ENCODE measurements around the gene ENTHD1.

The ENTHD1 gene

GRCh38 chr22:39917197-39917643 is 23.7 kb upstream of the ENTHD1 start:
- no peak overlapping the region for H3K4me3 ChIP-seq (ENCODE audit: low read depth, low read length)
- no peak for TF ChIP-seq CTCF (IDR thresholded peaks at IDR 0.05; ENCODE audit: borderline replicate concordance, insufficient read depth, low read depth, low read length)

- no peak for TF ChIP-seq CTCF (IDR thresholded peaks at IDR 0.05; ENCODE audit: borderline replicate concordance, insufficient read depth, low read depth, low read length)
- no peak overlapping the region for H3K4me3 ChIP-seq (ENCODE audit: low read depth, low read length)
These were observed 22.9 kb upstream of the ENTHD1 start for GRCh38 chr22:39916496-39916895.

GRCh38 chr22:39915295-39915726 is 21.8 kb upstream of the ENTHD1 start:
- TF ChIP-seq CTCF (IDR thresholded peaks at IDR 0.05; ENCODE audit: borderline replicate concordance, insufficient read depth, low read depth, low read length), result no peak
- H3K4me3 ChIP-seq (ENCODE audit: low read depth, low read length), result no peak overlapping the region

- TF ChIP-seq CTCF (IDR thresholded peaks at IDR 0.05; ENCODE audit: borderline replicate concordance, insufficient read depth, low read depth, low read length), result no peak
- no peak overlapping the region for H3K4me3 ChIP-seq (ENCODE audit: low read depth, low read length)
These were observed 21.0 kb upstream of the ENTHD1 start for GRCh38 chr22:39914584-39914983.

DNA sequence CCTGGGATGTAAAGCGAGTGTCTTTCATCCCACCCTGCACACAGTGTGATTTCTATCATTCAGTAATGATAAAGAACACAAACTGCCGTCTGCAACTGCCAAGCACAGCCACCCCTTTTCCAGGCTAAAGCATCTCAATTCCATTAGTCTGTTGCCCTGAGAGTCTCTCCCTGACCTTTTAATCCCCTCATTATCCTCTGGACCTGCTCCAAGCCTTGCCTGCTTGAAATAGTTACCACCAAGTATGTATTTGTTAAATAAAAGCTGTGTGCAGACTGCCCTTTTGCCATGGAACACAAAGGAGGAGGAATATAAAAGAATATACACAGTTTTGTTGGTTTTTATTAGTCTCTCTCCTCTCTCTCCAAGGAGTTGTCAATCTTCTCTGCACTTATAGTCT is 20.3 kb upstream of the ENTHD1 start:
- no peak for TF ChIP-seq CTCF (IDR thresholded peaks at IDR 0.05; ENCODE audit: borderline replicate concordance, insufficient read depth, low read depth, low read length)
- H3K4me3 ChIP-seq (ENCODE audit: low read depth, low read length), result no peak overlapping the region

- H3K4me3 ChIP-seq (ENCODE audit: low read depth, low read length), result no peak overlapping the region
- TF ChIP-seq CTCF (IDR thresholded peaks at IDR 0.05; ENCODE audit: borderline replicate concordance, insufficient read depth, low read depth, low read length), result no peak
These were observed 19.8 kb upstream of the ENTHD1 start for GRCh38 chr22:39913321-39913720.

GRCh38 chr22:39910876-39911613 is 17.5 kb upstream of the ENTHD1 start:
- TF ChIP-seq CTCF (IDR thresholded peaks at IDR 0.05; ENCODE audit: borderline replicate concordance, insufficient read depth, low read depth, low read length), result no peak

More at GRCh38 chr22:39910876-39911613, 17.5 kb upstream of the ENTHD1 start:
- H3K4me3 ChIP-seq (ENCODE audit: low read depth, low read length), result no peak overlapping the region
